ENCODE data around the gene PRPF31. TPM values are rescaled to one million over a fixed set of nuclear protein-coding genes. Genes with fewer than 3 reads are reported as not detected.

Gene PRPF31
- total RNA-seq, 1 donor = 77.0 TPM

DNA sequence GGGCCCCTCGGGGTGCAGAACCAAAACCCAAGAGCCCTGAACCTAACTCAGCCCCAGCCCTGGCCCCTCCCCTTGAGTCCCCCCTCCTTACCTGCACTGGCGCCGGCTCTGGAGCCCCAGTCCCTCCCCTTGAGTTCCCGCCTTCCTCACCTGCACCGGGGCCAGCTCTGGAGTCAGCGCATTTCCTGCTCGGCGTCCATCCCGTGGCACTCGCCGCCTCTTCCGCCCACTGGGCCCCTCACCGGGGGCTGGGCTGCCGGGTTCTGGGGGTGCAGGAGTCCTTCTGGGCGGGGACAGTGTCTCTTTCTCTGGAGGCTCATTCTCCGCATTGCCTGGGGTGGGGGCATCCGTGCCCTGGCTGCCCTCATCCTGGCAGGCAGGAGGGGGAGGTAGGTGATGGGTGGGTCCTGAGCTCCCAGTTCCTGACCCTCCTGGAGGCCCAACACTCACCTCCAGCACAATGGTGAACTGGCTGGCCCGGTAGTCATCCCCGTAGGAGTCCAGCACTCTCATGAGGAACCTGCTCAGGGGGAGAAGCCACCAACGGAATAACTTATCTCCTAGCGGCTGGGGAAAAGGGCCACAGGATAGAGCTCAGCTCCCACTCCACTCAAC, 7.6 kb upstream of the PRPF31 start:
- no peak for DNase-seq (ENCODE audit: low read depth in 2 of 3, low spot score in 2 of 3)

DNA sequence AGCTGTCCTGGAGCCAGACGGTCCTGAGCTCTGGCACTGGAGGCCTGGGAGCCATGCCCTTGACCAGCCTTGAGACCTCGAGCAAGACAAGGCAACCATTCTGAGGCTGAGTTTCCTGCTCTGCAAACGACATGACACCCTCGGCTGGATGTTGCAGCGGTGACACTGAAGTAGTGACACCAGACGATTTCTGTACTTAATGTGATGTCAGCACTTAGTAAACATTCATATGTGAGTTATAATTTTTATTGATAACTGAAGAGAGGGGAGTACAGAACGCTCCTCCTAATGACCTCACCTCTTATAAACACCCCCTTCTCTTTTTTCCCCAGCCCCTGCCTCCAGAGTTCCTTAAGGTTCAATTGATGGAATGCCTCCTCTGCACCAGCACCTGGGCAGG, 7.1 kb upstream of the PRPF31 start:
- no peak for DNase-seq (ENCODE audit: low read depth in 2 of 3, low spot score in 2 of 3)

GRCh38 chr19:54109651-54110050, 5.9 kb upstream of the PRPF31 start:
- DNase-seq (ENCODE audit: low read depth in 2 of 3, low spot score in 2 of 3) = no peak

- peak in 2 of 3 donors; percentile 50 to 55 for DNase-seq (ENCODE audit: low read depth in 2 of 3, low spot score in 2 of 3)
Observed at GRCh38 chr19:54114340-54115108, 1.0 kb upstream of the PRPF31 start.

DNA sequence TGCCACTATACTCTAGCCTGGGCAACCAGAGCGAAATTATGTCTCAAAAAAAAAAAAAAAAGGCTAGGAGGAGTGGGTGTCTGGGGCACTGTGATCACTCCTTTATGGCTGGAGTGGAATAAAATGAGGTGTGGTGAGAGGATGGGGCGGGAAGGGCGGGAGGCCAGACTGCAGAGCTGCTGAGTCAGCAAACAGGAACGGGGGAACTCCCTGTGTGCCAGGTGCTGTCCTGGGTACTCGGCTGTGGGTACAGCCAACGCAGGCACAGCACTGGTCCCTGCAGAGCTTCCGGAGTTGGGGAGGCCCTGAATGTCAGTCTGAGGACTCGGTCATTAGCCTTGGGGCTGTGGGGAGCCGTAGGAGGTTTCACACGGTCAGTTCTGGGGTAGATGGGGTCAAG, 5.7 kb downstream of the PRPF31 start:
- no peak for DNase-seq (ENCODE audit: low read depth in 2 of 3, low spot score in 2 of 3)

DNA sequence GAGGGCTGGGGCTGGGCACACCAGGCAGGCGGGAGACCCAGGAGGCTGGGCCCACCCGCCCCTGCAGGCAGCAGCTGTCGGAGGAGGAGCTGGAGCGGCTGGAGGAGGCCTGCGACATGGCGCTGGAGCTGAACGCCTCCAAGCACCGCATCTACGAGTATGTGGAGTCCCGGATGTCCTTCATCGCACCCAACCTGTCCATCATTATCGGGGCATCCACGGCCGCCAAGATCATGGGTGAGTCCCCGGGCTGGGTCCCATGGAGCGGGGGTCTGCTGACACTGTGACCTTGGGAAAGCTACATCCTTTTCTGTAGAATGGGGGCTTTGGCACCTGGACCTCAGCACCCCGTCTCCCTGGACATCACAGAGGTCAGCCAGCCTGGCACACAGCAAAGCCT, 8.1 kb downstream of the PRPF31 start:
- DNase-seq (ENCODE audit: low read depth in 2 of 3, low spot score in 2 of 3) = no peak

DNA sequence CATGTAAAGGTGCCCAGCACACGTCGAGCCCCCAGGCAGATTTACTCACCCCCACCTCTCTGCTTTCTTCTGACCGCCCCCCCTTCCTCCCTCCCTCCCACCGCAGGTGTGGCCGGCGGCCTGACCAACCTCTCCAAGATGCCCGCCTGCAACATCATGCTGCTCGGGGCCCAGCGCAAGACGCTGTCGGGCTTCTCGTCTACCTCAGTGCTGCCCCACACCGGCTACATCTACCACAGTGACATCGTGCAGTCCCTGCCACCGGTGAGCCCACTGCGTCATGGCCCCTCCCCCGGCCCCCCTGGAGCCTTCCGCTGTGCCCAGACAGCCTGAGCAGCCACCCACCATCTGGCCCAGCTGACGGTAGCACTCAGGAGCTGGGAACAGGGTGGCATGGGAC, 8.8 kb downstream of the PRPF31 start:
- no peak for DNase-seq (ENCODE audit: low read depth in 2 of 3, low spot score in 2 of 3)

DNA sequence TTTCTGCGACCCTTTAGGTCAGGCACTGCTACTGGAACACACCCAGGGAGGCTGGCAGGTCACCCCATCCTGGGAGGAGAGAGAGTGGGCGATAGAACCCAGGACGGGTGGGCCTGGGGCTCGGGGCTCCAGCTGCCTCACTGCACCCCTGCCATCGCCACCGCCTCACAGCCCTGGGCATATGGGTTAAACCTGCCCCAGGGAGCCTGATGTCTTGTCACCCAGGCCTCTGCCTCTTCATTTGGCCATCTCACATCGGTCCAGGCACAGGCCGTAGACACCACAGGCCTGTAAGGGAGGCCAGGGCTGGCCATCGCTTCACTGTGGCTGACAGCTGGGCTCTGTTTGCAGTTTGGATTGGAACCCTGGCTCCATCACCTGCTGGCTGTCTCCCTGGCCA, 10.2 kb downstream of the PRPF31 start:
- DNase-seq (ENCODE audit: low read depth in 2 of 3, low spot score in 2 of 3) = no peak

- DNase-seq (ENCODE audit: low read depth in 2 of 3, low spot score in 2 of 3) = no peak
Observed at GRCh38 chr19:54127688-54128440, 12.3 kb downstream of the PRPF31 start.

DNA sequence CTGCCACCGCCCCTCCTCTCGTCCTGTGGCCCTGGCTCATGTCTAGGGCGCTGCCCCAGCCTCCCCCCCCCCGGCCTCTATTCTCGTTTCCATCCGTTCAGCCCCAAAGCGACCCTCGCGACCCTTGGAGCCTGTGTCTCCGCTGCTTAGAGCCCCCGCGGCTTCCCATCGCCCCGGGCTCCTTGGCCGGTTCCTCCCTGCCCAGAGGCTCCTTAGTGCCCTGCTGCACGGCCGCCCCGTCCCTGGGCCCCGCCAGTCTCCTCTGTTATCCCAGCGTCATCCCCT, 12.8 kb downstream of the PRPF31 start:
- DNase-seq (ENCODE audit: low read depth in 2 of 3, low spot score in 2 of 3) = no peak

DNA sequence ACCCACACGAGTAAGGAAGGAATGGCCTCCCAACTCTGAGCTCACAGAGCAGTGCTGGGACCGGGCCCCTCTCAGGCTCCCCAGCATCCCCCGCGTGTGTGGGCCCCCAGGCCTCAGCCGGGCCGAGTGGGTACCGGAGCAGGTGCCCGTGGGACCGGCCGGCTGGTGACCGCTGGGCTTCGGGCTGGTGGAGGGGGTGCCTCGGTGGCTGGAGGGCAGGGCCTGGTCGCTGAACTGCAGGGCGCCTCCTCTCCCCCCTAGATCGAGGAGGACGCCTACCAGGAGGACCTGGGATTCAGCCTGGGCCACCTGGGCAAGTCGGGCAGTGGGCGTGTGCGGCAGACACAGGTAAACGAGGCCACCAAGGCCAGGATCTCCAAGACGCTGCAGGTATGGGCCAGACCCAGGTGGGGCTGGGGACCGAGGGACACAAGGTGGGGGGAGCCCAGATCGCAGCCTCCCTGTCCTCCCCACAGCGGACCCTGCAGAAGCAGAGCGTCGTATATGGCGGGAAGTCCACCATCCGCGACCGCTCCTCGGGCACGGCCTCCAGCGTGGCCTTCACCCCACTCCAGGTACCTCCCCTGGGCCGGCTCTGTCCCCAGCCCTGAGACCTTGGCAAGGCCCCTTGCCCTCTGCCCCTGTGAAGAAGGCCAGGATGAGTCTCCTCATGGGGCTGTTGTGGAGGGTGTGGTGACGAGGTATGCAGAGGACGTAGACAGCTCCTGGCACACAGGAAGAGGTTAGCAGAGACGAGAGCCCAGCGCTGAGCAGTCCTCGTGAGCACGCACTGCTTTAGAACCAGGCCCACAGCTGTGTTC, 13.5 kb downstream of the PRPF31 start:
- DNase-seq (ENCODE audit: low read depth in 2 of 3, low spot score in 2 of 3) = no peak

GRCh38 chr19:54129617-54129996, 14.1 kb downstream of the PRPF31 start:
- no peak for DNase-seq (ENCODE audit: low read depth in 2 of 3, low spot score in 2 of 3)

- DNase-seq (ENCODE audit: low read depth in 2 of 3, low spot score in 2 of 3) = peak in 2 of 3 donors; percentile 49 to 68
Observed at GRCh38 chr19:54133312-54133956, 17.9 kb downstream of the PRPF31 start.

DNA sequence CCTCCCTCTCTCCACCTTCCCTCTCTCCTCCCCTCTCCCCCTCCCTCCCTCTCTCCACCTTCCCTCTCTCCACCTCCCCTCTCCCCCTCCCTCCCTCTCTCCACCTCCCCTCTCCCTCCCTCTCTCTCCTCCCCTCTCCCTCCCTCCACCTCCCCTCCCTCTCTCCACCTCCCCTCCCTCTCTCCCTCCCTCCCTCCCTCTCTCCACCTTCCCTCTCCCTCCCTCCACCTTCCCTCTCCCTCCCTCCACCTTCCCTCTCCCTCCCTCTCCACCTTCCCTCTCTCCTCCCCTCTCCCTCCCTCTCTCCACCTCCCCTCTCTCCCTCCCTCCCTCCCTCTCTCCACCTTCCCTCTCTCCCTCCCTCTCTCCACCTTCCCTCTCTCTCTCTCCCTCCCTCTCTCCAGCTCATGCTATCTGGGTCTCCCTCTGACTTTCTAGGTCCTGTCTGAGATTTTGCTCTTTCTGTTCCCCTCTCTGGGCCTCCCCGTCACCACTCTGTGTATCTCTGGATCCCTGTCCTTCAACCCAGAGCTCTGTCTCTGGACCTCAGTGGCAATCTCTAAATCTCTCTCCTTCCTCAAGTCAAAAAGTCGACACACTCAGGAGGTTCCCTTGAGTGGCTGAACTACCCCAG, 18.5 kb downstream of the PRPF31 start:
- no peak for DNase-seq (ENCODE audit: low read depth in 2 of 3, low spot score in 2 of 3)

- DNase-seq (ENCODE audit: low read depth in 2 of 3, low spot score in 2 of 3) = no peak
Observed at GRCh38 chr19:54136086-54136863, 20.7 kb downstream of the PRPF31 start.

DNA sequence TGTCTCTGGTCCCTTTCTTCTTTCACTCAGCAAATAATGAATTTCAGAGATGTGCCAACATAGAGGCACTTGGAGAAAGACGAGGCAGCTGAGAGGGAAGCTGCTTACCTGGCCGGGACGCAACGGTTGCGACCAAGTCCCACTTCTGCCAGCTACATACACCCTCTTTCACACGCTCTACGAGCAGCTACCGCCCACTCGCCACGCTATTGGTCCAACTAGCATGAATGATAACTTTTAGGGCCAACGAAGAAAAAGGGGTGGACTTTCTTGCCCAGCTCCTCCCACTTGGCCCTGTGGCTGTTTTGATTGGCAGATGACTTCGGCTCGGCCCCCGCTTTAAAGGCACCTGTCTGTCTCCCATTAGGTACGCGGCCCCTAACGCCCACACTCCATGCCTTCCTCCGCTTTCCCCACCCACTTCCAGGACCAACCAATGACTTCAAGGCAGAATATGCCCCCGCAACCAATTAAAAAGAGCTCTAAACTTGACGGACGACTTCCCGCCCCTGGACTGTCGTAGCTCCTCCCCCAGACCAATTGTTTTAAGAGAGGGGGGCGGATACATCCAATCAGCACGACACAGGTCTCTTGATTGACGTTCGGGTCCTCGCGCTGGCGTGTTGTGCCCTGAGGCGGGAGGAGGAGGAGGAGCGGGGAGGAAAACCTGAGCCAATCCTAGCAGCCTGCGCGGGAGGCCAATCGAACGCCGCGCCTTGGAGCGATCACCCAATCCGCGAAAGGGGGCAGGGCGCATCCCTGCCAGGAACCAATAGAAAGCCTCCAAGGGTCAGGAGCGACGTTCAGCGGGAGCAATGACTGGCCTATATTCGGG, 21.5 kb downstream of the PRPF31 start:
- DNase-seq (ENCODE audit: low read depth in 2 of 3, low spot score in 2 of 3) = peak; percentile 97 to 100 (median 100)

DNA sequence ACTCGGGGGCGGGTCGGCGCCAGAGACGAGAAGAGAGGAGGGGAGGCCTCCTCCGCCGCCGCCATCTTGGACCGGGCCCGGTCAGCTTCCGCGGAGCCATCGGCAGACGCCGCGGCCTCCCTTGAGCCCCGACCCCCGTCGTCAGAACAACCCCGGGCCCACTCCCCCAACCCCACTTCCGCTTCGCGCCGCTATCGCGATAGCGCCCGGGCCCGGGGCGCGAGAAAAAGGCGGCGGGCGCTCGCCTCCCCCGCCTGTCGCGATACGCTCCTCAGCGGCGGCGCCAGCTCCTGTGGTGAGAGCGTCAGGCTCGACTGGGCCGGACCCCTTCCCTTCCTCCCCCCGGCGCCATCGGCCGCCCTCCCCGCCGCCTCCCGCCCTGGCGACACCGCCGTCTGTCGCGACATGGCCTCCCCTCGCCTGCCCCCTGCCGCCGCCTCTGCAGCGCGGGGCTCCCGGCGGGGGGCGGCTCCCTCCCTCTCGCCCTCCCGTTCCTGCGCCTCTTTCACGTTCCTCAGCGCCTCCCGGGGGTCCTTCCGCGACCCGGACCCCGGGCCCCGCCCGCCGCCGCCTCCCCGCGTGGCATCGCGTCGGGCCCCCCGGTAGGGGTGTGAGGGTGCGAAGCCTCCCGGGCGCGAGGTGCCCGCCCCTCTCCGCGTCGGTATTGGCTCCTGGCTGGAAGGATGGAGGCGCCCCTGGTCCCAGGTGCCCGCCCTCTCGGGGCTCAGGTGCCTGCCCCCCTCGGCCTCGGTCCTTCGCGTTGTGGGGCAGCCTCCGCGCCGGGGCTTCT, 22.3 kb downstream of the PRPF31 start, which contains the start of gene CNOT3:
Gene CNOT3, plus strand, starts transcription at position 64 of the 790 bp plus-strand sequence. CDS start 5,217 bp downstream, outside the sequence.
- peak in 1 of 3 donors; percentile 9 for DNase-seq (ENCODE audit: low read depth in 2 of 3, low spot score in 2 of 3)
